ENCODE results near the gene METTL21C. TPM values are rescaled to one million over a fixed set of nuclear protein-coding genes. Genes with fewer than 3 reads are reported as not detected.

METTL21C gene
- not detected in 2 replicates for polyA plus RNA-seq (2014; cell fraction: cytosol; rRNA removed)
- polyA plus RNA-seq (2014; cell fraction: nucleus; rRNA removed) = not detected in 2 replicates

DNA sequence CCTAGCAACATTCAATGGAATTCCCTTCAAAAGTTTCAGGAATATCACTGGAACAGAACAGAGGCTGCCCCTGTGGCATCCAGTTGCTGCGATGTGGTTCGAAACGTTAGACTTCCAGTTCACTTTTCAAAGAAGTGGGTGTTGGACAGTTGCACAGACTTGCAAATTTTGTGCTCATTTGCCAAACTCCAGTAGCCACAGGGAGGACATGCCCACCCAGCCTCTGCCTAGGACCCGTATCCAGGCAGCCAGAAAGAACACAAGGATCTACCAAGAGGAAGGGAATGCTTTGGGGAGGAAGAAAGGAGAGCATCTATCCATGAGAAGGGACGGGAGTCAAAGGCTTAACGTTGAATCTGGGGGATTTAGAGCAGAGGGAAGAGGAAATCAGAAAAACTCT lies at the start of gene METTL21C:
METTL21C (minus strand) TSS at position 108 of the 400 bp plus-strand sequence. CDS start 546 bp downstream, outside the sequence.
- DNase-seq (ENCODE audit: low spot score) = no peak

GRCh38 chr13:102742506-102742905 lies 47.7 kb upstream of the METTL21C start:
- no peak for DNase-seq (ENCODE audit: low spot score)

DNA sequence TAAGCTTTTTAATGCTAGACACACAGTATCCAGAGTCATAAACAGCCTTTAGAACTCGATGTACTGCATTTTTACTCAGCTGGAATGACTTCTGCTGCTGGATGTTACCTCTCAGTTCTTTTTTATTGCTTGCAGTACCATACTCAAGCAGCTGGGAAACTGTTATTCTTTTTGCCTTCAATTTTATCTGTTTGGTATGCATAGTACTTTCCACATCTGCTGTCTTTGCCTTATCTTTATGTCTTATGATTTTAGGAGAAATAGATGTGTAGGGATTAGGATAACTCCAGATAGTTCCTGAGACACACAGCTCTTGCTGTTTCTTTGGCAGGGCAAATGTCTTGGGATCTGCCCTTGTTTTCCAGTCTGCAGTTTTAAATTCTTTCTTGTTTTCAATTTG lies 47.3 kb upstream of the METTL21C start:
- DNase-seq (ENCODE audit: low spot score) = no peak

GRCh38 chr13:102729560-102730270 lies 34.9 kb upstream of the METTL21C start:
- DNase-seq (ENCODE audit: low spot score) = no peak

DNA sequence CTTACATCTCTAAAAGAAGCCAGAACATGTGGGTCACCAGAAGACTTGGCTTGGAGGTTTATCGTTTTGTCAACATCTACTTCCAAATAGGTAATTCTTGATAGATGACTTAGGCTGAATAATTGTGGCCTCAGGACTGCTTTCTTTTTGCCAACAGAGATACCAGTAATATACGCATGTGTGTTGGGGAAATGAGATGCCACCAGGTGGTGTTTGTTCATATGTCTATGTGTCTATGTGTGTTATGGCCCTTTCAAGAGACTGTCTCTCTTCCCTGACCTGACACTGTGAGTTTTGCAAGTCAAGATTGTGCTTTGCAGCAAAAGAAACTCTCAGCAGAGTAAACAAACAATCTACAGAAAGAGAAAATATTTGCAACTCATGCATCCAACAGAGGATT lies 31.6 kb upstream of the METTL21C start:
- DNase-seq (ENCODE audit: low spot score) = no peak

DNA sequence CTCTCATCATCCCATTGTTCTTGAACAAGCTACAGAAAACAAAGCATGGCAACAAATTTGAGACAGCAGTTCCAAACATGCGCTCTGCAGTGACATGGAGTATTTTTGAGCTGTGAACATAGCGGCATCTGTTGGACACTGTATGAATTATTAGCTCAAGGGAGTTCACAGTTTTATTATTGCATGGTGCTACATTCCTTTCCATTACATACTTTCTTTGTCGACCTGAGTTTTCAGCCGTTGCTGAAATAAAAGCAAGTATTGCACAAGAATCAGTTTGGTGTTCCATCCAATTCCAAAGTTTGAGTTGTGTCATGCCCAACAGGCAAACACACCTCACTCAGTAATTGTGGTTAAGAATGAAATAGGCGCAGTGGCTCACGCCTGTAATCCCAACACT lies 30.1 kb upstream of the METTL21C start:
- peak; percentile 56 for DNase-seq (ENCODE audit: low spot score)

GRCh38 chr13:102721800-102722231 lies 27.0 kb upstream of the METTL21C start:
- DNase-seq (ENCODE audit: low spot score) = no peak

- no peak for DNase-seq (ENCODE audit: low spot score)
These were observed 23.9 kb upstream of the METTL21C start for GRCh38 chr13:102718746-102719145.

DNA sequence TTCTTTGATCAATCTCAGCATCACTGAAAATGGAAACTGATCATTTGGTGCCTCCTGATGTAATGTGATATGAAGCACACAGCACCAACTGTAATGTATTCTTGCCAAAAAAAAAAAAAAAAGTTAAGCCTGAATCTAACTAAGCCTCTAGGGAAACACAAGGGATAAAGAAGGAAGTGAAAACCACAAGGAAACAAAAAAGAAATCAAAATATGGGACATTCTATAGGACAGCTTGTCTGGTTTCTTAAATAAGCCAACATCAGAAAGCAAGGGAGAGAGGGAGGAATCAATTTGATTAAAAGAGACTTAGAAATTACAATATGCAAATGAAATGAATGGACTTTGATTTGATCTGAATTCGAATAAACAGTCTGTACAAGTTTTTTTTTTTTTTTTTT lies 20.6 kb upstream of the METTL21C start:
- DNase-seq (ENCODE audit: low spot score) = no peak

DNA sequence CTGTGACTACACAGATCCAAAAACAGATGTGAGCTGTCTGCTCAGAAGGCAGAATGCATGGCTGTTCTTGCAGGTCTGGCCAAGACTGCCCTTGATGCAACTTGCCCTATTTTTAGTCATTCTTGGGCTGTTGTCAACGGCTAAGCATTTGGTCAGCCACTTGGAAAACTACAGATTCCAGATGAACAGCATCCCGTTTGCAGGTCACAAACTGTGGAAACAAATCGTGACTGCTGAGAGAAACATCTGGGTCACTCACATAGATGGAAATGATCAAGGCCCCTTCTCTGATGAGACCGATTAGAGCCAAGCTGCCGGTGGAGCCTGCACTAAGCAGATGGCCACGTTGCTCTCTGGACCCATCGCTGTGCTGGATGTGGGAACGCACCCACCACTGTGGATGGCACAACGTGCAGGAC lies 15.4 kb upstream of the METTL21C start:
- DNase-seq (ENCODE audit: low spot score) = peak; percentile 17

- DNase-seq (ENCODE audit: low spot score) = no peak
These were observed 14.7 kb upstream of the METTL21C start for GRCh38 chr13:102709536-102709935.

DNA sequence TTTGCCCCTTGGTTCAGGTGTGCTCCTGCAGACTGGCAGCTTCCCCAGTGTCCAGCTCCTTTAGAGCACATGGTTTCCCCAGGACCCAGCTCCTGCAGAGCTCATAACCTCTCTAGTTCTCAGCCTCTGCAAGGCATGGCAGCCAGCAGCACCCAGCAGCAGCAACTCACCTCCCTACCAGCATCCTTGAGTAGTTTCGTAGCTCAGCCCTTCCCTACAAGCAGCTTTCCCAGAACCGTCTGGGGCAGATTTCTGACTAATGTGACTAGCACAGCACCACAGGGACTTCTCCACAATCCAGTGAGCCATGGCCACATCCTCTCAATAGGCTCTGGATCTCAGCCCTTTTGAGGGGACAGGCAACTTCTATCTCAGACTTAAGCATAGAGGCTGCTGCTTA lies 14.1 kb upstream of the METTL21C start:
- DNase-seq (ENCODE audit: low spot score) = no peak

DNA sequence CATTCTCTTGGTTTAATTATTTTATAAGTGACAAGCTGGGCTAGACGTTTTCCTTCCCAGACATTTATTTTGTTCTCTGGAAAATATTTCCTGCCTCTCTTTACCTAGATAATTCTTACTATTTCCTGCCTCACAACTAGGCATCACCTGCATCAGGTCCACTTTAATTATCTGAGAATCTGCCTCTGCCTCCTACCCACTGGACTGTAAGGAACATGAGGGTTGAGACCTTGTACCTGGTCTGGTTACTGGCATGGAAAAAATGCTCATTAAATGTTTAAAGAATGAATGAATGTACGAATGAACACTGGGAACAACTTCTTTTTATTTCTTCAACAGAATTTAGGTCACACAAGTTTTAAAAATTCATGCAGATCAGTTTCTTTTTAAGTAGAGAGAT lies 13.4 kb upstream of the METTL21C start:
- no peak for DNase-seq (ENCODE audit: low spot score)

DNA sequence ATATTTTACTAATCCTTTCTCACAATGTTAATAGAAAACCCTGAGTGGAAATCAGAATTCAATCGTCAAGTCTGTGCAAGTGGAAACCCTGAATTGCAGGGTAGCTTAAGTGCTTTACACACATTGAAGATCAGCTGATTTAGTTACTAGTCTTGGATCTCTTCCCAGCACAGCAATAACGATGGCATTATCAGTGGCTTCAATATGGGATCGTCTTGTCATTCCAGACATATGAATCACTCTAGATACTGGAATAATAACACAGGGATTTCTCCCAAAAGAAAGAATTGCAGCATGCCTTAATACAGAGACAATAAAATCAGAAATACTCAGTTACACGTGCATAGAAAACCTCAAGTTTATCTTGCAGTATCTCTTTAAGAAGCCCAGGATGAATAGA lies 12.6 kb upstream of the METTL21C start:
- no peak for DNase-seq (ENCODE audit: low spot score)

DNA sequence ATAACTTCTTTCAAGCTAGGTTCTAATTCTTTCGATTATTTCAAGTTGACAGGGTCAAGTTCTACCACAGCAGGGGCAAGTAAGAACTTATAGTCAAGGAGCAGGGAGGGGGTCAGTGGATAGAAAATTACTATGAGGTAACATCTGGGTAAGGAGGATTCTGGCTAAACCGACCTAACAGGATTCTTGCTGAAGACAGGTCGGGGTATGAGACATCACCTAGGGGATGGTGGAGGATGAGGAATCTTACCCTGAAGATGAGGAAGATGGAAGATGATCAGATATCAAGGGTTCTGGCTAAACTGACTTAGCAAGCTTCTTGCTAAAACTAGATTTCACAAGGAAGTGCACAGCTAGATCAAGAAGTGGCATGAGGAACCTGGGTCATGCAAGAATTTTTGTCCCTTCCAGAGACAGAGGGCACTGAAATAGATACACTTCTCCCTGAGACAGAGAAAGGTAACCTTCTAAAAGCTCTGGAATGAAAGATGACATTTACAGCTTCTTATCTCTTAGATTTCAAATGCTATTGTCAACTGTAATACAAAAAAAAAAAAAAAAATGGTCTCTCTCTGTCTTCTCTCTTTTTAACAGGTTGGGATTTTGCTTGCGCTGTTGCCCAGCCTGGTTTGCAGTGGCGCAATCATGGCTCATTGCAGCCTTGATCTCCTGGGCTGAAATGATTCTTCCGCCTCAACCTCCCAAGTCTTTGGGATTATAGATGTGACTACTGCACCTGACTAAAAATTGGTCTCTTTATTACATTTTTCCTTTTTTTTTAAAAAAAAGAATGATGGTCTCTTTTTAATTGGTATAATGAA lies 9.6 kb upstream of the METTL21C start:
- DNase-seq (ENCODE audit: low spot score) = no peak

- DNase-seq (ENCODE audit: low spot score) = no peak
These were observed 8.8 kb upstream of the METTL21C start for GRCh38 chr13:102703726-102704035.

DNA sequence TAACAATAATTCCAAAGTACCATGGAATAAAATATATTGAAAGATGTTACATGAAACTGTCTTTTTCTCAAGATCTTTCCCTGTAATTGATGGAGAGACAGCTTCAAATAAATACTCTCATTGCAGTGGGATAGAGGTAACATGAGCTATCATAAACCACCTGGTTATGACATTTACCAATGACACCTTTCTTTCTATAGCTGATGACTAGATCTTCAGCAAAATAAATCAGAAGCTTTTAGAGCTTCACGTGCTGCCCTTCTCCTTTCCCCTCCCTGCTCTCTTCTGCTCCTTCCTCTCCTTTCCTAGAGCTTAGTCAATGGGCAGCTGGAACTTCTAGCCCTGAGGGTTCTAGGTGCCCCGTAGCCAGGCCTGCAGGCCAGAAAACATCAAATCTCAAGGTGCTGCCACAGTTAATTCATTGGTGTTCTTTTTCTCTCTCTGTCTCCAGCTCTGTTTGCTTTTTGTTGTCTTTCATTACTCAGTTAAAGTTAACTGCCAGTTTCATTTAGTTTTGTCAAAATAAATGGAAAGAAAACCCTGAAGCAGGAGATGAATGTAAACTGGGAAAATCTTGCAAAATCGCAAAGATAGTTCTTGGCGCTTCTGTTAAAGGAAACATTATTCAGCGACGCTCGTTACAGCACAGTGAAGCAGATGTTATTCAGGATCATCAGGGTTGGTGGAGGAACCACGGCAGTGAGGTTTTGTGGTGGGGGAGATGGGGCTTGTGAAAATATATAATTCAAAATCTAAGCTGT lies 8.3 kb upstream of the METTL21C start:
- no peak for DNase-seq (ENCODE audit: low spot score)

DNA sequence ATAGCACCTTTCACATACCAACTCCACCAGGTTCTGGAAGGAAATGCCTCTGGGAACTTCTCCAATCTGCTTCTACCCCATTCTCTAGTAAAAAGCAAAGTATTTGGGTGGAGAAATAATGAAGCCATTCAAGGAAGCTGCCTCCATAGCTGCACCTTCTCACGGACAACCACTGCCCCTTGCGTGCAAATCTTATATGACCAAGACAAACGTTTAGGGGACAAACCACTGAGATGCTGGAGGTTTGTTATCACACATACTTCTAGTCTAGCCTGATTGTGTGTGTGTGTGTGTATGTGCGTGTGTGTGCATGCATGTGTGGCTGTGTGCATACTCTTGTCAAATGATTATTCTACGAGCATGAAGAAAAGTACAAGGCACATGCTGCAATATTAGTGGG lies 6.5 kb upstream of the METTL21C start:
- no peak for DNase-seq (ENCODE audit: low spot score)

GRCh38 chr13:102700088-102701031 lies 5.5 kb upstream of the METTL21C start:
- no peak for DNase-seq (ENCODE audit: low spot score)

DNA sequence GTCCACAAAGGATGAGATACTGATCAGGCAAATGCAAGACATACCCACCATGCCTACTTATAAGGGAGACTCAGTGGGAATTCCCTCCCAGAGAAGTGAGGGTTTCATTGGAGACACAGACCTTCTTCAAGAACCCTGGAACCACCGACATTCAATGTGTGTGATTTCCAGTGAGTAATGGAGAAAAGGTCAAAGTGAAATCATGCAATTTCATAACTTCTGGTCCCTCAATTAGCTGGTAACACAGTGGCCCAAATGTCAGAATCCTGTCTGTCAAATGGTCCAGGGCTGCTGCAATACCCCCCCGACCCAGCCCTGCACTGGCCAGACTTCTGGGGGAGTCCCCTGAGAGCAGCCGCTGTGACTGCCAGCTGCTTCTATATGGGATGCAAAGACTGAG lies 4.7 kb upstream of the METTL21C start:
- DNase-seq (ENCODE audit: low spot score) = no peak

DNA sequence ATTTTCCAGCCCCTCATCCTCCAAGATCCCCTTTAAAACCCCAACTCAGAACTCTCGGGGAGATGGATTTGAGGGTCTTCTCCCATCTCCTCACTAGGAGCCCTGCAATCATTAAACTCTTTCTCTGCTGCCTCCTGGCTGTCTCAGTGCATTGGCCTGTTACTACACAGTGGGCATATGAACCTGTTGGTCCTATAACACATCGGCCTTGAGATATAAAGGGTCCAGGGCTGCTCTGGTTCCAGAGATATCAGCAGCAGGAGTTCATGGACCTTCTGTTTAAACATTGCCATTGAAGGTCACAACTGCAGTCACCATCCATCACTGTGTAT lies 3.8 kb upstream of the METTL21C start:
- DNase-seq (ENCODE audit: low spot score) = no peak
